ENCODE results near the gene TPM4.
"Not testable (repeated sequence)": the region's sequence is repeated elsewhere in the genome, so short reads cannot be mapped to it uniquely, and the experiment has no call there.

The TPM4 gene

GRCh38 chr19:16074488-16075365, 1.6 kb upstream of the TPM4 start:
- DNase-seq = no peak

DNA sequence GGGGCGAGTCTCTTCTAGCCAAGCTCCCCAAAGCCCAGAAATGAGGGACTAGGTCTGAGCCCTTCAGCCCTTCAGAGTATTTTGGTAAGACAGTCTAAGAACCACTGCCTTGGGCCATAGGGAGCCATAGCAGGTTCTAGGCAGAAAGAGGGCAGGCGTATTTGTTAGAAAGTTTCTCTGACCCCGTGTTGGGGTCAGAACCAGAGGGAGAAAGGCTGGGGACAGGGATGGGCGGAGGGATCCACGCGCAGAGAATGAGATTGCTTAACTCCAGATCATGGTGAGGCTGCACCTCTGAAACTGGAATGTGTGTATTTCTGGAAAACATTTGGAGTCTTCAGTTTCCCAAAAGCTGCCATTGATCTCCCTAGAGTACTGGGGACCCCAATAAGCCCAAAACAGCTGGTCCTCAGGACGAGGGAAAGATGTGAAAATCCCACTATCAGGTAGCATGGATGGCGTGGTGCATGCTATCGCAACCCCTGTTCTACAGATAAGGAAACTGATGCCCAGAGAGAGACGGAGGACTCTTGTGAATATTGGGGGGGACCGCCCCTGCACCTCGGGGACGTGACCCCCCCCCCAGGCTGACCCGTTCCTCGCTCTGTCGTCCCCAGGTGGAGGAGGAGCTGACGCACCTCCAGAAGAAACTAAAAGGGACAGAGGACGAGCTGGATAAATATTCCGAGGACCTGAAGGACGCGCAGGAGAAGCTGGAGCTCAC, 703 bp upstream of the TPM4 start:
- DNase-seq = no peak

- DNase-seq = peak; percentile 74
Observed at GRCh38 chr19:16076958-16077611, 790 bp downstream of the TPM4 start.

DNA sequence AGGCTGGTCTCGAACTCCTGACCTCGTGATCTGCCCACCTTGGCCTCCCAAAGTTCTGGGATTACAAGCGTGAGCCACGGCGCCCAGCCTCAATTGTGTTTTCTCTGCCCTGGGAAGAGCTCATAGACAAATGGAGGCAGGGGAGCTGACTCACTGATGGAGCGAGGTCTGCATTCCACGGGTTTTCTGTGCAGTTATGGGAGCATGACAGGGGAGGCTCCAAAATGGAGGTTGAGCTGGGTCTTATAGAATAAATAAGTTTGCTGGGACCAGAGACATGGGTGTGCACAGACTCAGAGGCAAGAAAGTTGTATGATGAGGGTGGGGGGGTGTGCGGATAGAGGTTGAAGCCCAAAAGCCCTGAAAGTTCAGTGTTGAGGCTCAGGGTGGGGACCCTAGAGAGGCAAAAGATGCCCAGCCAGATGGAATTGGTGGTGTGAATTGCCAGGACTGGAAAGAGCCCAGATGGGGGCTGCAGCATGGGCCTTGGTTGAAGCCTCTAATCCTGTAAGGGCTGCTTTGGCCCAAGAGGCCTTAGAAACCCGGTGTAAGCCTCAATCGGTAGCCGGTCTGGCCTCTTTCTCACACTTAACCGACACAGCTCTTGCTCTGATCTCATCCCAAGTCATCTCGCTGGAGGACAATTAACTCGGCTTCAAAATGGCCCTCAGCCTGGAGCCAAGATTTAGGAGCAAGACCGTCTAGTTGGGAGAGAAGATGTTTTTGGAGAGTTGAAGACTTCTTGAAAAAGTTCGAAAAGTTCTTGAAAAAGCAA, 1.9 kb downstream of the TPM4 start:
- DNase-seq = peak; percentile 82

DNA sequence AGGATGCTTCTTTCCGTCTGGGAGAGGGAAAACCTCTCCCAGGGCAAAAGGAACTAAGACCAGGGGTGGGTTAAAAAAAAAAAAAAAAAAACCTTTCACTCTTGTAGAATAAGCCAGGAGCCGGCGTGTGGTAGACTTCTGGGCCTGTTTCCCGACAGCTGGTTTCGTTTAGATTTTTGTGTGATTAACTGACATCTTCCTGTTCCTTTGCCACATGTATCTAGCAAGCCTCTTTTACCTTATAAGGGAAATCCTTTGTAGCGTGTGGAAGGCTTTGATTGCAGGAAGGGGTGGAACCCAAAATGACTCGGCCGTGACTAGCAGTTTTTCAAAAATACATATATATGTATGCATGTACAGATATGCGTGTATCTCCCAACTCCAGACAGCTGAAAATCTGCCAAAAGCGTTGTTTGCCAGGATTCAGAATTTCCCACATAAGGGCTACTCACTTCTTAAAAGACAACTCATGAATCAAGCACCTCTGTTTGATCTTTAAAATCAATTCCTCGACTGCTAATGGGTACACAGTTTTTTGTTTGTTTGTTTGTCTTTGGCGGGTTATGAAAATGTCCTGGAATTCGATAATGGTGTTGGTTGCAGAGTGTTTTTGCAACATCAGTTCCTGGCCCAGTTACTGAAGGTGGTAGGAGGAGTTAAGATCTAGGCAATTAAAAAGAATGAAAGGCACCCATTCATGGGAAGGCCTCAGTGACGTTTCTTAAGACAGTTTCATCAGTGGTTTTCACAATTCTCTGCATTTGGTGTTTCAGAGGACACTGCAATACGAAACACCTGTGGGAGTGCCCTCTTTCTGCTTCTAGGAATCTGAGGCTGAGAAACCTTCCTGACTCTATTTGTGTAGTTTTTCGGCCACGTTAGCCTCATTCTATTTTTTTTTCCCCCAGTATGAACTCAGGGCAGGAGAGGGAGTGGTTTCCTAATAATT, 2.7 kb downstream of the TPM4 start:
- DNase-seq = peak; percentile 94

- no peak for DNase-seq
Observed at GRCh38 chr19:16084067-16084685, 7.9 kb downstream of the TPM4 start.

DNA sequence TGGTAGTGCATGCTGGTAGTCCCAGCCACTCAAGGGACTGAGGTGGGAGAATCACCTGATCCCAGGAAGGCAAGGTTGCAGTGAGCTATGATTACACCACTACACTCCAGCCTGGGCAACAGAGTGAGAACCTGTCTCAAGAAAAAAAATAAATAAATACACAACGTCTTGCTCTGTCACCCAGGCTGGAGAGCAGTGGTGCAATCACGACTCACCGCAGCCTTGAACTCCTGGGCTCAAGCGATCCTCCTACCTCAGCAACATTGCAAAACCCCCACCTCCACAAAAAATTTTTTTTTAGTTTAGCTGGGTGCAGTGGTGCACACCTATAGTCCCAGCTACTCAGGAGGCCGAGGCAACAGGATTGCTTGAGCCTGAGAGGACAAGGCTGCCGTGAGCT, 8.8 kb downstream of the TPM4 start:
- DNase-seq = no peak

DNA sequence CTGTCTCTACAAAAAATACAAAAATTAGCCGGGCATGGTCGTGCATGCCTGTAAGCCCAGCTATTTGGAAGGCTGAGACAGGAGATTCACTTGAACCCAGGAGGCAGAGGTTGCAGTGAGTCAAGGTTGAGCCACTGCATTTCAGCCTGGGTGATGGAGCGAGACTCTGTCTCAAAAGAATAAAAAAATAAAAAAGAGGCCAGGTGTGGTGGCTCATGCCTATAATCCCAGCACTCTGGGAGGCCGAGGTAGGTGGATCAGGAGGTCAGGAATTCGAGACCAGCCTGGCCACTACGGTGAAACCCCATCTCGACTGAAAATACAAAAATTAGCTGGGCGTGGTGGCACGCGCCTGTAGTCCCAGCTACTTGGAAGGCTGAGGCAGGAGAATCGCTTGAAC, 11.1 kb downstream of the TPM4 start:
- DNase-seq = not testable (repeated sequence)

GRCh38 chr19:16087940-16088339, 11.6 kb downstream of the TPM4 start:
- DNase-seq = no peak

DNA sequence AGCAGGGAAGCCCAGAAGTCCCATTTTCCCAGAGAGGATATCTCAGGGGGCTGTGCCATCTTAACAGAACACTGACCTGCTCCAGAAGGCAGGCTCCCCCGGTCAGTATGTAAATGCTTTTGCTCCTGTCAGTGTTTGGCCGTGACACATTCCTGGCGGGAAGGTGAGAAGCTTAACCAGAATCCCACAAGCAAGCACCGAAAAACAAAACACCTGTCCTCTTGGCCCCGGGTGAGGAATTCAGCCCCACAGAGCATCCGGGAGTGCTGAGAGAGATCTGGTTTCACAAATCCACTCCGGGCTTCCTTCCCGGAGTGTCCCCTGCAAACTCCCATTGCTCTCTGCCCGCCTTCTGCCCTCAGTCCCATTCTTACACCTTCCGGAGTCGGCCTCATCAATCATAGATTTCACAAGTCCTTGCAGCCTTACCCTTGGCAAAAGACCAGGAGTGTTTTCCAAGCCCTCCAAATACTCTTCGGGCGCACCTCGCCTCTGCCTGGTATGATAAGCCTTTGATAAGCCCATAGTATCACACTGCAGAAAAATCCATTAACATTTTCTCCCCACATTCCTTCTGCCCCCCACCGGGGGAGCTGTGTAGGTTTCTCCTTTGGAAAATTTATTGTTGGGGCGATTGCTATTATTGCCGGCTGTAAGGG, 12.2 kb downstream of the TPM4 start:
- DNase-seq = no peak

- no peak for DNase-seq
Observed at GRCh38 chr19:16089010-16089846, 12.9 kb downstream of the TPM4 start.

- no peak for DNase-seq
Observed at GRCh38 chr19:16091546-16092475, 15.5 kb downstream of the TPM4 start.

GRCh38 chr19:16094360-16095070, 18.2 kb downstream of the TPM4 start:
- no peak for DNase-seq

GRCh38 chr19:16095071-16095571, 18.8 kb downstream of the TPM4 start:
- no peak for DNase-seq

DNA sequence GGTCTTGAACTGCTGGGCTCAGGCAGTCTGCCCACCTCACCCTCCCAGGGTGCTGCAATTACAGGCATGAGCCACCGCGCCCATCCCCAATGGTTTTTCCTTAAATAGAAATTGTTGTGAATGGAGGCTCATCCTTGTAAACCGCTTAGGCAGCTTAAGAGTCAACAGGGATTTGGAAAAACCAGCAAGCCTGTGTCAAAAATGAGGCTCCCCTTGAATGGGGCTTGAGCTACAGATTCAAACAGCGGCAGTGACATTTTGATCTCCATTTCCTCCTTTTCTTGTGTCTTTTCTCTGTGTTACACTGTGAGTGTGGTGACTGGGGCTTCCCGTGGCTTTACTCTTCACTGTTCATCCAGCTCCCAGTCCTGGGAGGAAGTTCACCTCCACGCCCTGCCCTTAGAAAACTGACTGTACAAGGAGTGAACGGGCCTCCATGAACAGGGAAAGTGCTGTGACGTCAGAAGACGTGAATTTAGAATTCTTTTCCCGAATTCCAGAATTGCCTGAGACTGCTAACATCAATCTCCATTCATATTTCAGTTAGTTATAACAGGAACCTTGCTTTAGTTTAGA, 20.1 kb downstream of the TPM4 start:
- DNase-seq = no peak

- DNase-seq = no peak
Observed at GRCh38 chr19:16098416-16098768, 22.1 kb downstream of the TPM4 start.

DNA sequence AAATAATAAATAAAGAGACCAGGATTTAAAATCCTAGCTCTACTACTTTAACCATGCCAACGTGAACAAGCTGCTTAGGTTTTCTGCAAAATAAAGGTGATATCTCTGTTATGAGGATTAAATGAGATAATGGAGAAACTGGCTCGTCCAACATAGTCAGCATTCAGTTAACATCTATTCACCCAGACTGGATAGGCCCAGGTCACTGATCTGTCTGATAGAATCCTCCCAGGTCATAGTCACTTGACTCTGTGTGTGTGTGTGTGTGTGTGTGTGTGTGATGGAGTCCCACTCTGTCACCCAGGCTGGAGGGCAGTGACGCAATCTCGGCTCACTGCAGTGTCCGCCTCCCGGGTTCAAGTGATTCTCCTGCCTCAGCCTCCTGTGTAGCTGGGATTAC, 22.5 kb downstream of the TPM4 start:
- no peak for DNase-seq
